Hindlimb muscle (tissue), 1 donor: Measurements from ENCODE around the gene PCDHA5. TPM values are rescaled to one million over a fixed set of nuclear protein-coding genes. Genes with fewer than 3 reads are reported as not detected.
A peak's percentile ranks its signal among the peaks of the same experiment; 100 is the strongest.

ENCODE experiments used
- DNase-seq: peaks from one replicate; pipeline ENCODE4 v3.0.0-alpha.2; 2013
- polyA plus RNA-seq: library from polyadenylated mRNA; unstranded; fragments of 120-200 nt; gene quantifications from one replicate; pipeline ENCODE4 v1.2.1, GENCODE V29; 2013; ENCODE audit not compliant: insufficient read length

The PCDHA5 gene
- polyA plus RNA-seq, 1 donor = not detected

GRCh38 chr5:140862441-140863295 is 41.3 kb downstream of the PCDHA5 start:
- no peak for DNase-seq

GRCh38 chr5:140868721-140869554 is 47.5 kb downstream of the PCDHA5 start, which contains the start of gene PCDHA11:
PCDHA11 (plus strand) TSS chr5:140868957; CDS start chr5:140869104, 147 bp downstream.
- peak; percentile 2 for DNase-seq

- DNase-seq = no peak
These were observed 48.1 kb downstream of the PCDHA5 start for GRCh38 chr5:140869555-140869886.

- DNase-seq = no peak
These were observed 49.1 kb downstream of the PCDHA5 start for GRCh38 chr5:140870221-140871201.

Other genes with a start within 250 kb of the PCDHA5 start
- 30.9 TPM for gene CD14, start 188.4 kb upstream of the PCDHA5 start, polyA plus RNA-seq
- 11.0 TPM for gene TMCO6, start 182.2 kb upstream of the PCDHA5 start, polyA plus RNA-seq
- 57.7 TPM for gene NDUFA2, start 174.0 kb upstream of the PCDHA5 start, polyA plus RNA-seq
- 104 TPM for gene IK, start 173.8 kb upstream of the PCDHA5 start, polyA plus RNA-seq
- gene WDR55, start 156.7 kb upstream of the PCDHA5 start, polyA plus RNA-seq = 14.3 TPM
- not detected for gene DND1, start 148.0 kb upstream of the PCDHA5 start, polyA plus RNA-seq
- 53.2 TPM for gene HARS1, start 130.2 kb upstream of the PCDHA5 start, polyA plus RNA-seq
- gene HARS2, start 130.2 kb upstream of the PCDHA5 start, polyA plus RNA-seq = 24.7 TPM
- gene ZMAT2, start 121.2 kb upstream of the PCDHA5 start, polyA plus RNA-seq = 72.8 TPM
- gene PCDHA1, start 35.5 kb upstream of the PCDHA5 start, polyA plus RNA-seq = not detected
- gene PCDHA2, start 26.8 kb upstream of the PCDHA5 start, polyA plus RNA-seq = 0.06 TPM
- 0.18 TPM for gene PCDHA3, start 20.6 kb upstream of the PCDHA5 start, polyA plus RNA-seq
- gene PCDHA4, start 14.5 kb upstream of the PCDHA5 start, polyA plus RNA-seq = 0.12 TPM
- not detected for gene PCDHA6, start 6.3 kb downstream of the PCDHA5 start, polyA plus RNA-seq
- 0.19 TPM for gene PCDHA7, start 12.7 kb downstream of the PCDHA5 start, polyA plus RNA-seq
- gene PCDHA8, start 19.6 kb downstream of the PCDHA5 start, polyA plus RNA-seq = not detected
- not detected for gene PCDHA9, start 26.8 kb downstream of the PCDHA5 start, polyA plus RNA-seq
- gene PCDHA10, start 34.3 kb downstream of the PCDHA5 start, polyA plus RNA-seq = 0.25 TPM
- 0.30 TPM for gene PCDHA11, start 47.3 kb downstream of the PCDHA5 start, polyA plus RNA-seq
- 0.06 TPM for gene PCDHA12, start 53.7 kb downstream of the PCDHA5 start, polyA plus RNA-seq
- gene PCDHA13, start 60.5 kb downstream of the PCDHA5 start, polyA plus RNA-seq = 0.21 TPM
- 0.22 TPM for gene PCDHAC1, start 104.7 kb downstream of the PCDHA5 start, polyA plus RNA-seq
- gene PCDHAC2, start 144.9 kb downstream of the PCDHA5 start, polyA plus RNA-seq = 2.0 TPM
- 0.14 TPM for gene PCDHB1, start 229.8 kb downstream of the PCDHA5 start, polyA plus RNA-seq